ENCODE measurements around the gene HPGD. TPM values are rescaled to one million over a fixed set of nuclear protein-coding genes. Genes with fewer than 3 reads are reported as not detected.

Gene HPGD
- total and polyA plus RNA-seq, 9 of the 15 experiments (the other 6 are each of a cell fraction or from before 2014, with no cell fraction given), result 2.3 to 8.6 (median 4.8) TPM

- TF ChIP-seq MNT (conservative IDR thresholded peaks at IDR 0.05) (no peak), ZNF507 (tag; conservative IDR thresholded peaks at IDR 0.05) (no peak), ZNF592 (IDR thresholded peaks at IDR 0.05) (0 out of 2 replicates have a peak, but pooled peaks have one; percentile 32), CCAR2 (IDR thresholded peaks at IDR 0.05; ENCODE audit: low read depth, low read length) (no peak), MEF2A (IDR thresholded peaks at IDR 0.05; ENCODE audit: control insufficient read depth, low read depth, low read length) (no peak), ZNF398 (CRISPR knock-in tag; IDR thresholded peaks at IDR 0.05) (no peak), ZNF274 (IDR thresholded peaks at IDR 0.05; ENCODE audit: borderline replicate concordance, low read depth, low read length) (no peak), SMARCA4 (IDR thresholded peaks at IDR 0.05) (0 out of 2 replicates have a peak, but pooled peaks have one; percentile 22)
- TF ChIP-seq, protein P1, sequence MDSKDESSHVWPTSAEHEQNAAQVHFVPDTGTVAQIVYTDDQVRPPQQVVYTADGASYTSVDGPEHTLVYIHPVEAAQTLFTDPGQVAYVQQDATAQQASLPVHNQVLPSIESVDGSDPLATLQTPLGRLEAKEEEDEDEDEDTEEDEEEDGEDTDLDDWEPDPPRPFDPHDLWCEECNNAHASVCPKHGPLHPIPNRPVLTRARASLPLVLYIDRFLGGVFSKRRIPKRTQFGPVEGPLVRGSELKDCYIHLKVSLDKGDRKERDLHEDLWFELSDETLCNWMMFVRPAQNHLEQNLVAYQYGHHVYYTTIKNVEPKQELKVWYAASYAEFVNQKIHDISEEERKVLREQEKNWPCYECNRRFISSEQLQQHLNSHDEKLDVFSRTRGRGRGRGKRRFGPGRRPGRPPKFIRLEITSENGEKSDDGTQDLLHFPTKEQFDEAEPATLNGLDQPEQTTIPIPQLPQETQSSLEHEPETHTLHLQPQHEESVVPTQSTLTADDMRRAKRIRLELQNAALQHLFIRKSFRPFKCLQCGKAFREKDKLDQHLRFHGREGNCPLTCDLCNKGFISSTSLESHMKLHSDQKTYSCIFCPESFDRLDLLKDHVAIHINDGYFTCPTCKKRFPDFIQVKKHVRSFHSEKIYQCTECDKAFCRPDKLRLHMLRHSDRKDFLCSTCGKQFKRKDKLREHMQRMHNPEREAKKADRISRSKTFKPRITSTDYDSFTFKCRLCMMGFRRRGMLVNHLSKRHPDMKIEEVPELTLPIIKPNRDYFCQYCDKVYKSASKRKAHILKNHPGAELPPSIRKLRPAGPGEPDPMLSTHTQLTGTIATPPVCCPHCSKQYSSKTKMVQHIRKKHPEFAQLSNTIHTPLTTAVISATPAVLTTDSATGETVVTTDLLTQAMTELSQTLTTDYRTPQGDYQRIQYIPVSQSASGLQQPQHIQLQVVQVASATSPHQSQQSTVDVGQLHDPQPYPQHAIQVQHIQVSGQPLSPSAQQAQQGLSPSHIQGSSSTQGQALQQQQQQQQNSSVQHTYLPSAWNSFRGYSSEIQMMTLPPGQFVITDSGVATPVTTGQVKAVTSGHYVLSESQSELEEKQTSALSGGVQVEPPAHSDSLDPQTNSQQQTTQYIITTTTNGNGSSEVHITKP (IDR thresholded peaks at IDR 0.05; ENCODE audit: partially characterized antibody), result peak; percentile 14
- TF ChIP-seq, protein P2, sequence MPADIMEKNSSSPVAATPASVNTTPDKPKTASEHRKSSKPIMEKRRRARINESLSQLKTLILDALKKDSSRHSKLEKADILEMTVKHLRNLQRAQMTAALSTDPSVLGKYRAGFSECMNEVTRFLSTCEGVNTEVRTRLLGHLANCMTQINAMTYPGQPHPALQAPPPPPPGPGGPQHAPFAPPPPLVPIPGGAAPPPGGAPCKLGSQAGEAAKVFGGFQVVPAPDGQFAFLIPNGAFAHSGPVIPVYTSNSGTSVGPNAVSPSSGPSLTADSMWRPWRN (IDR thresholded peaks at IDR 0.05; ENCODE audit: low read depth), result no peak
These were observed 16.0 kb upstream of the HPGD start (continued) for GRCh38 chr4:174538123-174538875.
